ENCODE data around the gene RABGAP1L. TPM values are rescaled to one million over a fixed set of nuclear protein-coding genes. Genes with fewer than 3 reads are reported as not detected.

The RABGAP1L gene
- total RNA-seq, 1 experiment from 2014 or later, result 29.3 TPM

DNA sequence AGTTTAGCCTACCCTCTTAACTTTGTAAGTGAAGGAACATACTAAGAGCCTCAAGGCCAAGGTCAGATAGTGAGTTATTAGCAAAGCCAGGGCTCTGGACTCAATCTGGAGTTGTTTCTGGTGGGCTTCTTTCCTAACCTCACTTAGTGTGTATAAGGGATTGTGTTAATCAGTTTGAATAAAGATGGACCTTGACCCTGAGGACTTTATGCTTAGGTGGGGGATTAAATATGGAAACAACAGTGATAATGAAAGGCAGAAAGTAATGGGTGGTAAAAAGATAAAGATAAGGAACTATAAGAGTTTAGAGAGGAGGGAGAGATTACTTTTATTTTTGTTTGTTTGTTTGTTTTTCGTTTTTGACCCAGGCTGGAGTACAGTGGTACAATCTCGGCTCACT, 5.5 kb downstream of the RABGAP1L start:
- Histone ChIP-seq H3K4me1 (ENCODE audit: control insufficient read depth in 1 of 2, insufficient read depth in 2 of 2, low read length in 2 of 2) (peaks cover 0 to 8% of the 10 kb centered on the region in 2 experiments; a peak in 2 of 4 replicates), H3K27ac (ENCODE audit: low read depth, low read length) (no peak overlapping the region), H3K4me3 (replicated peaks in 1 of 2; ENCODE audit: low read depth in 1 of 2, low read length in 2 of 2) (no peak overlapping the region), H3K27me3 (ENCODE audit: insufficient read depth, low read length) (no peaks in the 10 kb centered on the region), H3K9me2 (ENCODE audit: insufficient read depth) (no peaks in the 10 kb centered on the region), H3K4me2 (ENCODE audit: low read length) (no peak overlapping the region), H2AFZ (ENCODE audit: low read depth, low read length, poor library complexity, severe bottlenecking) (no peak overlapping the region), H3K9ac (ENCODE audit: low read length) (no peak overlapping the region), H3K36me3 (ENCODE audit: control insufficient read depth in 1 of 2, insufficient read depth in 2 of 2, low read length in 2 of 2) (no peaks in the 10 kb centered on the region), H3K79me2 (ENCODE audit: insufficient read depth, low read length) (peaks cover 74% of the 10 kb centered on the region), H4K20me1 (ENCODE audit: insufficient read depth) (no peaks in the 10 kb centered on the region), H3K9me3 (ENCODE audit: control insufficient read depth in 1 of 2, insufficient read depth in 1 of 2, low read depth in 1 of 2, low read length in 2 of 2) (no peaks in the 10 kb centered on the region)
- intact Hi-C loops (cut with micrococcal nuclease), result no loop called here
- ChIA-PET CTCF (no interaction called here), POLR2A (no interaction called here), RAD21 (ENCODE audit: low non-redundant PET in 1 of 2, low total read pairs in 2 of 2, uncharacterized antibody in 2 of 2, unreplicated experiment in 2 of 2) (no interaction called here)
- no TSS peak for BruUV-seq (replicated peaks)
- DNase-seq (ENCODE audit: low read depth, low spot score) (no peak), ATAC-seq (no peak)
- TF ChIP-seq ZBTB33 (IDR thresholded peaks at IDR 0.05; ENCODE audit: extremely low read depth, insufficient replicate concordance, low read length) (no peak), JUND (IDR thresholded peaks at IDR 0.05) (no peak), RAD21 (IDR thresholded peaks at IDR 0.05; ENCODE audit: low read depth) (no peak), EZH2phosphoT487 (IDR thresholded peaks at IDR 0.05; ENCODE audit: borderline replicate concordance) (no peak), CBX3 (IDR thresholded peaks at IDR 0.05; ENCODE audit: low read depth) (no peak), REST (IDR thresholded peaks at IDR 0.05; ENCODE audit: low read depth) (no peak), FOSL1 (IDR thresholded peaks at IDR 0.05; ENCODE audit: low read depth) (no peak), CEBPB (IDR thresholded peaks at IDR 0.05; ENCODE audit: low read depth) (no peak), SP1 (IDR thresholded peaks at IDR 0.05; ENCODE audit: low read depth) (no peak), POLR2AphosphoS5 (IDR thresholded peaks at IDR 0.05; ENCODE audit: low read depth, low read length) (no peak), ZFX (IDR thresholded peaks at IDR 0.05) (no peak), ELF1 (IDR thresholded peaks at IDR 0.05; ENCODE audit: borderline replicate concordance, low read depth) (no peak), SRF (IDR thresholded peaks at IDR 0.05; ENCODE audit: low read depth) (no peak), EGR1 (IDR thresholded peaks at IDR 0.05; ENCODE audit: low read depth) (no peak)

Data from HCT116 (cell line).